Effector memory CD8-positive, alpha-beta T cell (primary cell): ENCODE results near the gene SLC6A7.

Source experiments
- ATAC-seq: fragments of 150-1000 bp; cut with Tn5 transposase; replicated peaks from 2 replicates; pipeline ENCODE4 v1.10.0; 2021; ENCODE audit warnings: mild to moderate bottlenecking, moderate library complexity
- DNase-seq, 3 experiments: peaks; one replicate each; pipeline ENCODE4 v3.0.0; 2021
- H3K27ac Mint-ChIP-seq, 2 donors: one replicate each; pipeline ENCODE4 v1.8.0; 2022; ENCODE audit warnings: mild to moderate bottlenecking in 2 of 2, mixed read lengths in 2 of 2, moderate library complexity in 2 of 2
- H3K27me3 Mint-ChIP-seq, 2 donors: one replicate each; pipeline ENCODE4 v1.8.0; 2022; ENCODE audit warnings: mixed read lengths in 2 of 2
- H3K36me3 Mint-ChIP-seq: one replicate; pipeline ENCODE4 v1.8.0; 2022; ENCODE audit warnings: mild to moderate bottlenecking, moderate library complexity, mixed read lengths; ENCODE audit not compliant: insufficient read depth
- H3K4me1 Mint-ChIP-seq, 2 donors: one replicate each; pipeline ENCODE4 v1.8.0; 2022; ENCODE audit warnings: low read depth in 2 of 2, mixed read lengths in 2 of 2
- H3K4me3 Mint-ChIP-seq, 2 donors: one replicate each; pipeline ENCODE4 v1.8.0; 2022; ENCODE audit warnings: mild to moderate bottlenecking in 2 of 2, mixed read lengths in 2 of 2, moderate library complexity in 2 of 2
- H3K9me3 Mint-ChIP-seq, 2 donors: one replicate each; pipeline ENCODE4 v1.8.0; 2022; ENCODE audit warnings: mixed read lengths in 2 of 2

SLC6A7 gene

GRCh38 chr5:150182774-150183173 is 7.1 kb upstream of the SLC6A7 start:
- no peak for ATAC-seq
- Mint-ChIP-seq H3K9me3 (no peaks in the 10 kb centered on the region), H3K27ac (no peak overlapping the region), H3K27me3 (peaks cover 20 to 68% of the 10 kb centered on the region in 2 donors), H3K36me3 (no peaks in the 10 kb centered on the region), H3K4me1 (no peaks in the 10 kb centered on the region), H3K4me3 (no peak overlapping the region)
- DNase-seq: no peak

- H3K4me1 Mint-ChIP-seq: no peaks in the 10 kb centered on the region
- no peaks in the 10 kb centered on the region for H3K9me3 Mint-ChIP-seq
- no peak for DNase-seq
- H3K4me3 Mint-ChIP-seq: no peak overlapping the region
- no peak for ATAC-seq
- no peak overlapping the region for H3K27ac Mint-ChIP-seq
- no peaks in the 10 kb centered on the region for H3K36me3 Mint-ChIP-seq
- peaks cover 20 to 67% of the 10 kb centered on the region in 2 donors for H3K27me3 Mint-ChIP-seq
Measured at GRCh38 chr5:150183436-150183835, 6.4 kb upstream of the SLC6A7 start.

- no peaks in the 10 kb centered on the region for H3K36me3 Mint-ChIP-seq
- no peak for DNase-seq
- H3K9me3 Mint-ChIP-seq: no peaks in the 10 kb centered on the region
- ATAC-seq: no peak
- H3K27ac Mint-ChIP-seq: no peak overlapping the region
- H3K4me3 Mint-ChIP-seq: no peak overlapping the region
- peaks cover 16 to 67% of the 10 kb centered on the region in 2 donors for H3K27me3 Mint-ChIP-seq
- no peaks in the 10 kb centered on the region for H3K4me1 Mint-ChIP-seq
Measured at GRCh38 chr5:150184006-150184405, 5.9 kb upstream of the SLC6A7 start.

GRCh38 chr5:150184990-150185912 is 4.6 kb upstream of the SLC6A7 start:
- Mint-ChIP-seq H3K36me3 (no peaks in the 10 kb centered on the region), H3K9me3 (no peaks in the 10 kb centered on the region), H3K27ac (no peak overlapping the region), H3K4me3 (no peak overlapping the region), H3K4me1 (no peaks in the 10 kb centered on the region), H3K27me3 (peaks cover 24 to 68% of the 10 kb centered on the region in 2 donors)
- ATAC-seq (no peak), DNase-seq (no peak)

GRCh38 chr5:150186137-150186536 is 3.7 kb upstream of the SLC6A7 start:
- ATAC-seq (no peak), DNase-seq (no peak)
- no peaks in the 10 kb centered on the region for H3K36me3 Mint-ChIP-seq
- no peak overlapping the region for H3K27ac Mint-ChIP-seq
- peaks cover 29 to 76% of the 10 kb centered on the region in 2 donors for H3K27me3 Mint-ChIP-seq
- H3K9me3 Mint-ChIP-seq: no peaks in the 10 kb centered on the region
- H3K4me3 Mint-ChIP-seq: no peak overlapping the region
- no peaks in the 10 kb centered on the region for H3K4me1 Mint-ChIP-seq

- no peaks in the 10 kb centered on the region for H3K4me1 Mint-ChIP-seq
- ATAC-seq: no peak
- no peak overlapping the region for H3K27ac Mint-ChIP-seq
- DNase-seq: no peak
- H3K27me3 Mint-ChIP-seq: peaks cover 30 to 76% of the 10 kb centered on the region in 2 donors
- no peak overlapping the region for H3K4me3 Mint-ChIP-seq
- H3K36me3 Mint-ChIP-seq: no peaks in the 10 kb centered on the region
- no peaks in the 10 kb centered on the region for H3K9me3 Mint-ChIP-seq
Measured at GRCh38 chr5:150186897-150187296, 3.0 kb upstream of the SLC6A7 start.

- H3K9me3 Mint-ChIP-seq: no peaks in the 10 kb centered on the region
- ATAC-seq: no peak
- H3K27ac Mint-ChIP-seq: no peak overlapping the region
- no peak overlapping the region for H3K4me3 Mint-ChIP-seq
- no peaks in the 10 kb centered on the region for H3K4me1 Mint-ChIP-seq
- H3K36me3 Mint-ChIP-seq: no peaks in the 10 kb centered on the region
- no peak for DNase-seq
- peaks cover 41 to 76% of the 10 kb centered on the region in 2 donors for H3K27me3 Mint-ChIP-seq
Measured at GRCh38 chr5:150188146-150188842, 1.6 kb upstream of the SLC6A7 start.

GRCh38 chr5:150189326-150189725 is 536 bp upstream of the SLC6A7 start:
- no peaks in the 10 kb centered on the region for H3K9me3 Mint-ChIP-seq
- peaks cover 48 to 77% of the 10 kb centered on the region in 2 donors for H3K27me3 Mint-ChIP-seq
- H3K4me3 Mint-ChIP-seq: no peak overlapping the region
- no peak for DNase-seq
- H3K4me1 Mint-ChIP-seq: no peaks in the 10 kb centered on the region
- no peaks in the 10 kb centered on the region for H3K36me3 Mint-ChIP-seq
- no peak overlapping the region for H3K27ac Mint-ChIP-seq
- no peak for ATAC-seq

- Mint-ChIP-seq H3K9me3 (no peaks in the 10 kb centered on the region), H3K36me3 (no peaks in the 10 kb centered on the region), H3K27me3 (peaks cover 54 to 86% of the 10 kb centered on the region in 2 donors), H3K27ac (no peak overlapping the region), H3K4me3 (no peak overlapping the region), H3K4me1 (no peaks in the 10 kb centered on the region)
- ATAC-seq (no peak), DNase-seq (no peak)
Measured at GRCh38 chr5:150190503-150190979, 679 bp downstream of the SLC6A7 start.

- no peak for ATAC-seq
- Mint-ChIP-seq H3K9me3 (no peaks in the 10 kb centered on the region), H3K4me1 (no peaks in the 10 kb centered on the region), H3K27ac (no peak overlapping the region), H3K36me3 (no peaks in the 10 kb centered on the region), H3K4me3 (no peak overlapping the region), H3K27me3 (peaks cover 54 to 87% of the 10 kb centered on the region in 2 donors)
- no peak for DNase-seq
Measured at GRCh38 chr5:150190987-150191386, 1.1 kb downstream of the SLC6A7 start.

- Mint-ChIP-seq H3K27ac (no peak overlapping the region), H3K4me1 (no peaks in the 10 kb centered on the region), H3K27me3 (peaks cover 53 to 86% of the 10 kb centered on the region in 2 donors), H3K4me3 (no peak overlapping the region), H3K9me3 (no peaks in the 10 kb centered on the region), H3K36me3 (no peaks in the 10 kb centered on the region)
- DNase-seq: no peak
- no peak for ATAC-seq
Measured at GRCh38 chr5:150192462-150192861, 2.6 kb downstream of the SLC6A7 start.

- Mint-ChIP-seq H3K9me3 (no peaks in the 10 kb centered on the region), H3K27me3 (peaks cover 61 to 80% of the 10 kb centered on the region in 2 donors), H3K36me3 (no peaks in the 10 kb centered on the region), H3K4me1 (no peaks in the 10 kb centered on the region), H3K27ac (no peak overlapping the region), H3K4me3 (no peak overlapping the region)
- DNase-seq: no peak
- no peak for ATAC-seq
Measured at GRCh38 chr5:150195736-150196485, 6.0 kb downstream of the SLC6A7 start.

- Mint-ChIP-seq H3K4me3 (no peak overlapping the region), H3K27ac (no peak overlapping the region), H3K4me1 (no peaks in the 10 kb centered on the region), H3K9me3 (no peaks in the 10 kb centered on the region), H3K36me3 (no peaks in the 10 kb centered on the region), H3K27me3 (peaks cover 57 to 74% of the 10 kb centered on the region in 2 donors)
- DNase-seq (no peak), ATAC-seq (no peak)
Measured at GRCh38 chr5:150196514-150196913, 6.7 kb downstream of the SLC6A7 start.
